HG03354 (cell line): ENCODE results near the gene ERICH6B.

Experiments used
- ATAC-seq: cut with Tn5 transposase; IDR thresholded peaks from one replicate; pipeline ENCODE4 v1.9.1; 2021; ENCODE audit warnings: mild to moderate bottlenecking; ENCODE audit not compliant: unreplicated experiment, poor library complexity, severe bottlenecking

The ERICH6B gene

DNA sequence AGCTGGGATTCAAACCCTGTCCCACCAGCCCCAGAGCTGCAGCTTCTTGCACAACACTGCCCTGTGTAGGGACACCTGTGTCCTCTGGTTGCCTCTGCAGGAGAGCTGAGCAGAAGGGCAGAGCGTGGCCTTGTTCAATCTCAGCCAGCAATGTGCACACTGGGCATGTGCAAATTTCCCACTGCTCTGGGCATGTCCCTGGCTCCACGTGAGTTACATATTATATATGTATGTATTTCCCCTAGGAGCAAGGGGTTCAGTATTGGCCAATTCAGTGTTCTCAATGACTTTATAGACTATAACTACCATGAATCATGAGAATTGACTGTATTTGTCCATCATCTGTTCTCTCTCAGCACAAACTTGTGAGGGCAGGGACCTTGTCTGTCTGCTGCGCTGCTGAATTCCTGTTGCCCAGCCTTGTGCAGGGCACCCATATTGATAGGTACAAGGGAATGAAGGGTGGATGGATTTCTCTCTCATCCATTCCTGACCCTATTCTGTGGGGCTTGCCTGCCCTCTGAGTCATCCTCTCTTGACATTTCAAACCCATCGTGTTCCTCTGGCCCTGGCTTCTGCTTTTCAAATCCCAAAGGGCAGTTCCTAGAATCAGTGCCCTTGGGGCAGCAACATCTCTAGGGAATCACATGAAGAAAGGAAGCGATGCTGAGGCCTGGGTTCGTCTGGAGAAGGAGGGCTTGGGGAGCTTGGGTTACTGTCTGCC is 69.7 kb downstream of the ERICH6B start:
- no peak for ATAC-seq

DNA sequence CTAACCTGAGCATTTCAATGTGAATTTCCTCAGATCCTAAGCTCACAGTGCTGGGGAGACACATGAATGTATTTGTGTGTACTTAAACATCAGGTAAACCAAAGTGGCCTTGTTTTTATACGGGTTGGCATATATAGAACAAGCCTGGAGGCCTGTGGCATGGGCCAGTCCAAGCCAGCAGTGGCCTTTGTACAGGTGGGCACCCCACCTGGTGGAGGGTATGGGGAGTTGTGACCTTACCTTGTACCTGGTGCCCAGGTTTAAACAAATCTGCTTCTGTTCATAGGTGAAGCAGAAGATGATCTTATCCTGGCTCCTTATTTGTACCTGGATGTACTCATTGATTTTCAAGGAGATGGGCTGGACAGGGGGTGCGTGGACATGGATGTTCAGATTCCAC is 71.0 kb downstream of the ERICH6B start:
- no peak for ATAC-seq

DNA sequence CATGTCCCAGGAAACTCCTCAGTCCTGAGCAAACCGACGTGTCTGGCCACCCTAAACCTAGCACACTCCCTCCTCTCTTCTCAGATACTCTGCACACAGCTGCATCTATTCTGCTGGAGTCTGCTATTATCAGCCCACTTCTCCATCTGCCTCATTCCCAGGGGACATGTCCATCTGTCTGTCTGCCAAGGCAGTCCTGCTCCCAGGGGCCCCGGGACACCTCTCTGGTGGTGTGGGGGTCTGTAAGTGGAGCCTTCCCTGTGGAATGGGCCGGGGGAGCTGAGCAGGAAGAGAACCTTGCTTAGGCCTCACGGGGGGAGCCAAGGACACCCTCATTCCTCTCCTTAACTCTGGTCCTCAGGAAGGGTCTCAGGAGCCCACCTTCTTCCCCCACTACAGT is 72.7 kb downstream of the ERICH6B start:
- ATAC-seq = no peak

DNA sequence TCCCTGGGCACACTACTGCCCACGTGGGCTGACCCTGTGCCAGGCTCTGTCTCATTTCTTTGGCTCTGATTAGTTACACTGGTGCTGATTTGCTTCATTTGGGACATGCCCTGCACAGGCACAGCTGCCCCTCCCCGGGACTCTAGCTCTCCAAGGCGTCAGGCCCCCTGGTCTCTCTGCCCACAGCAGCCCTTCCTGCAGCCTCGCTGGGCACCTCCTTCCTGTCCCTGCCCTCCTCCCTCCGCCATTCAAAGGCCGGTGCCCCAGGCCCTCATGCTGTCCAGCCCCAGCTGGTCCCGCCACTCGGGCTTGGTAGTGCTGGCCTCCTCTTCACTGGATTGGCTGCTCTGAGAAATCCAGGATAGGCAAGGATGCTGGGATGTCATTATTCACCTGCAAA is 73.1 kb downstream of the ERICH6B start:
- ATAC-seq = no peak

DNA sequence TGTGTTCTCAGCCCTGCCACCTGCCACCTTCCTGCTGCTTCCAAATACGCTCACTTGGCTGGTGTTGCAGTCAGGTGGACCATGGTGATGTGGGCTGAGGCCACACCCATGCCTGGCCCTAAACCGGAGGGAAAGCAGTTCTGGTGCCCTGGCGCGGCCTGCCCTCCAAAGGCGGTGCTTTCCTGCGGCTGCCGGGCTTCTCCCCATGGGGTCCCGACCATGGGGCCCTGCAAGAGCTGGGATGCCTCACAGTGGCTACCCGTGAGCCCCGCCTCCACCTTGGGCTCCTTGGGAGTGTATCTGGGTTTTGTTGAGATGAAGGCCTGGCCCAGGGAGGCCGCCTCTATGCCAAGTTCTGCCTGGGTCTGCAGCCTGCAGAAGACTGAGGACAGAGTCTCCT is 73.7 kb downstream of the ERICH6B start:
- no peak for ATAC-seq

DNA sequence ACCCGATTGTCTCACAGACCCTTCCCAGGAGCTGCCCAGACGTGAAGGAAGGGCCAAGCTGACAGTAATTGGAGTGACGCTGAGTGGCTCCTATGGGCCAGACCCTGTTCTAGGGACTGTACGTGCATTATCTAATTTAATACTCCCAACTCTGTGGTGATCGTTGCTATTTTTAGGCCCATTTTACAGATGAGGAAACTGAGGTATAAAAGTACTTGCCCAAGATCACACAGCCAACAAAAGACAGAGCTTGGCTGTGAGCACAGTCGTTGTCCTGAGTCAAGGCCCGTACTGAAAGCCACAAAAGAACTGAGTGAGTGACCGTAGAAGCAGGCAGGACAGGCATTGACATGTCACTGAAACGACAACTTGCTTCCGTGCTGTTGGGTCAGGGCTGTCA is 74.7 kb downstream of the ERICH6B start:
- ATAC-seq = no peak

DNA sequence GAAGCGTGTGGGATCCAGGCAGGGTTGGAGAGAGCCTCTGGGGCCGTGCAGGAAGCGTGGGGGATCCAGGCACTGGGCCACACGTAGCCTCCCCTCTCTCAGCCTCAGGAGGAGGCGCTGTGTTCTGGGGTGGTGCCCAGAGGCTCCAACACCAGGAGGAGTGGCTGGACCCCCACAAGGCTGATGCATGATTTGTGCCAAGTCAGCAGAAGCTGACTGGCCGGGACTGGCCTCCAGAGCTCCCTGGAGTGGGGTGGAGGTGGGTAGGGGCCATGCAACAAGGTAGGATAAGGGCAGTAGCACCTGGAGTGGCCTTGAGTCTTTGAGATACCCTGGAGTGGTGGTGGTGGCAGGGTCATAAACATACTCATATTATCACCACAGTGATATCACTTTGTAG is 75.3 kb downstream of the ERICH6B start:
- no peak for ATAC-seq

DNA sequence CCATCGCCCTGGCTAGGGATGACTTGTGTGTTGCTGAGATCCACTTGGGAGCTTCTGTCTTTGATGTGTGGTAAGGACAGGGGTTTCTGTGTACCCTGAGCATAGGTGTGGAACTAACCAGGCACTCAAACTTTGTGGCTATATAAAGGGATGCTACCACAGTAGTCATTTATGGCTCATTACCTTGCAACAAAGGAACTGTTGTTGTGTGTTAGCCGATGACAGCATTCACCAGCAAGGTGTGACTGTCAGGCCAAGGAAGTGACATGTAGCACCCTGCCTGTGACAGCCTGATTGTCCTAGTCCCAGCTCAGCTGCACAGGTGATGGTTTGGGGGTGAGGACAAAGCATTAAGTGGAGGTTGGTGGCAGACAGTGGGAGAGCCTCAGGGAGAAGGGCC is 77.2 kb downstream of the ERICH6B start:
- ATAC-seq = no peak

DNA sequence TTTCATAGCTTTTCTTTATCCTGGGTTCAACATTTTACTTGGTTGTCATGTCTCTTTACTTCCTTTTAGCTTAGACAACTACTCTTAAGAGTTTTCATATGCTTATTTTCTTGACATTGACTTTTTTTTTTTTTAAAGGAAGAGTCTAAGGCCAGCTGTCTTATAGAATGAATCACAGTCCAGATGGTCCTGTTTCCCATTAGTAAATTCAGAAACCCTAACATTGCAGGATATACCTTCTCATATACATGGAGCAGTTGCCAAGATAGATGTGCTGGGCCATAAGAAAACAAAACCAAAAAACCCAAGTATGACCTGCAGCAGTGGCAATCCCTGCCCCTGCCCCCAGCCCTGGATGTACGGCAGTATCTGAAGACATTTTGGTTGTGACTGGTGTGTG is 78.0 kb downstream of the ERICH6B start:
- no peak for ATAC-seq

DNA sequence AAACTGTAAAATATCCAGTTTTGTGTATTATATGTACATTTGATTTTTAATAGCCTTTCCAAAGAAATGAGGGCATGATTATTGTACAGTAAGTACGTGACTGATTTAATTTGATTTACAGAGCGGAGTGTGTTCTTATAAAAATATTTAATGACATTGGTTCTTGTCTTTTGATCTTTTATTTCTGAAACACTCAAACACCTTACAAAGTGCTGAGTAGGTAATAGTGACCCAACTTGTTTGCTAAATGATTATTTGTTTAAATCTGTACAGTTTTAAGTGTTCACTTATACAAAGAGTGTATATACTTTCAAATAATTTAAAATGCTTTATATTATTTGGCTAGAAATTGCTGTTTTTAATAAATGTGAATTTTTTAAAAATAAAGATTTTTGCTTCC is 79.3 kb downstream of the ERICH6B start:
- no peak for ATAC-seq

DNA sequence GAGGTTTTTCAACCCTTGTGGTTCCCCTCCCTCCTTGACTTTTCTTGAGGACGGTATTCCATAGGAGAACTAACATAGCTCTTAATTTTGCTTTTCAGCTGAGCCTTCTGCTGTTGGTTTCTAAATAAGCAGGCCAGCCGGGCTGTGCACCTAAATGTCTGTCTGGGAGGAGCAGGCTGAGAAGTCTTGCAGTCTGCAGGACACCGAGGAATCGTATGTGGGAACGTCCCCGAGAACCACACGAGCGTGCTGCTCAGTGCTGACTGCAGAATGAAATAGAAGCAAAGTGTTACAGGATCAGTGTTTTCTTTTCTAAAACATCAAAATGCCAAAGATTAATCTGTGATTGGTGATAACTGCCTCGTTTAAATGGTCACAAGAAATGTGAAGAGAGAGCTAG is 80.9 kb downstream of the ERICH6B start:
- no peak for ATAC-seq

DNA sequence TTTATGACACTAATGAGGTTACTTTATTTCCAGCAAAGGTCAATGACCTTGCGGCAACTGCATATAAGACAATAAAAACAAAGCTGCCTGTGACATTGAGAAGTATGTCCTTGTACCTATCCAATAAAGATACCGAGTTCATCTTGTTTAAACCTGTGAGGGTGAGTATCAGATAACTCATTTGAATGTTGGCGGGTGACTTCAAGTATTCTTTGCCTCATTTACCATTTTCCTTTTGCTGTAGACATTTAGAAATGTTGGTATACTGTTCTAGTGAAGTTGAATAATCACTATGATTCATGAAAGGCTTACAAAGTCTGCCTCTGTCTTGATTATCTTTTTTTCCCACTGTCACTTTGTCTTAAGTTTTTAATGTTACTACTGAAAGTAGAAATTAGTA is 85.8 kb downstream of the ERICH6B start:
- ATAC-seq = no peak

DNA sequence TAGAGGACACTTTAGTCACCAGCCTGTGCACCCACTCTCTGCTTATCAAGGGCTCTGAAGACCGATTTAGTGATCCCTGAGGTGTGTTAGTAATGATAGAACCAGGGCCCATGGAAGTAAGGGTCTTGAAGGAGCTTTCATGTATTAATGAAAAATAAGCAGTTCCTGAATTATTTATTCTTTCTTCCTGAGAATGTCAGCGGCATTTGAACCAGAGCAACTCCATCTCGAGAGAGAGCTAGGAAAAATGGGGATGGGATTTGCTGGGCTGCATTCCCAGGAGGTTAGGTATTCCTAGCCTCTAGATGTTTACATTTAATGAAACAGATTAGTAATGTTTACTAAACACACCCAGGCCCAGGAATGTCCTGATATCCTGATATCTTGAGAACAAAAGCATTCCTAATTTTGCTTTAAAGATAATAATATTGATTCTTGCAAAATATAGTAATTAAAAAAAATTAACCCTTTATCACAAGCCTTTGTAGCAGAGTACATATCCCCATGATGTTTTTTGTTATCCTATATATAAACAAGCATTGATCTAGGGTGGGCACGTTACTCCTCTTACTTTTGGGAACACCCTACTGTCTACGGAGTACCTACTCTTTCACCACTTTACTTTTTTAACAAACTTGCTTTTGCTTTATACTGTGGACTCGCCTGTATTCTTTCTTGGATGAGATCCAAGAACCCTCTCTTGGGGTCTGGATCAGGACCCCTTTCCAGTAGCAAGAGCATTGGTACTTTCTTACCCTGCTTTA is 87.7 kb downstream of the ERICH6B start:
- ATAC-seq = no peak

DNA sequence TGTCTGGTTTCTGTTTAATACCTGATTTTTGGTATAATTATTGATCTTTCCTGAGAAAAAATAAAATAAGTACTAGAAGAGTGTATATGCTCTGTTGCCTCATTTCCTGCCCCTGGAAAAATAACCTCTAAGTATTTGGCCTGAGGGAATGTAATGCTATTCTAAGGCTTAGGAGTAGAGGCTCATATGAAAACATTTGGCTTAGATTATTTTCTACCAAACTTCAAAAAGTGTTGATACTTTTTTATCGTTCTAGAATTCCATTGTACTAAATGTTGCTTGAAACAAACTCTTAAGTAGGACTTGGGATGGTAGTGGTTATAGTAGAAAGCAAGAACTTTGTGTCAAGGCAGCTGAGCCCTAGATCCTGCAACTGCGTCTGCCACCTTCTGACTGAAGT is 93.0 kb downstream of the ERICH6B start:
- no peak for ATAC-seq

DNA sequence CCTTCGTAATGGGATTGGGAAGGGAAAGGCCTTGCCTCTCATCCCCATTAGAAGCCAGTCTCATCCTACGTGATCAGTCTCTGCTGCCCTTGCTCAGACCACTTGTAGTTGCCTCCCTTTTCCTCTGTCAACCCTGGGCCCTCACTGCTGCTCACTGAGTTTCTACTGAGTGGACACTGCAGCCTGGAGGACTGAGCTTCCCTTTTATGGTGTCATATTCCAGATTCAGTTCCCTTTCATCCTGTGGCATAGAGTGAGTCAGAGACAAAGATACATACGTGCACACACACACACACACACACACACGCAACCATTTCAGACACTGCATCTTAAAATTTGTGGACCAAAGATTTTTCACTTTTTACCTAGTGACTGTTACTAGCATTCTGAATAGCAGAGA is 94.2 kb downstream of the ERICH6B start:
- no peak for ATAC-seq

DNA sequence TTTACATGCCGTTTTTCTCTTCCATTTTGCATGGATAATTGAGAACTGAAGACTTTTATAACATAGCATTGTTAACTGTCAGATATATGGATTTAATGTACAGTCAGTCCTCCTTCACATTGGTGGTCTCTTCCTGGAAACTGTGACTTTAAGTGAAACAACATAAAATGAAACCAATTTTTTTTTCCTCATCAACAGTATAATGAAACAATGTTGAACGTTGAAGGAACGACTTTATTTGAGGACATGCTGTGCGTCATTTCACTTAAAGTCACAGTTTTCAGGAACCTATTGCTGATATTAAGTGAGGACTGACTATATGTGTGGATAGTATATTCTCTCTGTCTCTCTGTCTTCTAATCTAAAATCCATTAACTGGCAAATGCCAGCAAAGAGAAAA is 96.0 kb downstream of the ERICH6B start:
- ATAC-seq = no peak

DNA sequence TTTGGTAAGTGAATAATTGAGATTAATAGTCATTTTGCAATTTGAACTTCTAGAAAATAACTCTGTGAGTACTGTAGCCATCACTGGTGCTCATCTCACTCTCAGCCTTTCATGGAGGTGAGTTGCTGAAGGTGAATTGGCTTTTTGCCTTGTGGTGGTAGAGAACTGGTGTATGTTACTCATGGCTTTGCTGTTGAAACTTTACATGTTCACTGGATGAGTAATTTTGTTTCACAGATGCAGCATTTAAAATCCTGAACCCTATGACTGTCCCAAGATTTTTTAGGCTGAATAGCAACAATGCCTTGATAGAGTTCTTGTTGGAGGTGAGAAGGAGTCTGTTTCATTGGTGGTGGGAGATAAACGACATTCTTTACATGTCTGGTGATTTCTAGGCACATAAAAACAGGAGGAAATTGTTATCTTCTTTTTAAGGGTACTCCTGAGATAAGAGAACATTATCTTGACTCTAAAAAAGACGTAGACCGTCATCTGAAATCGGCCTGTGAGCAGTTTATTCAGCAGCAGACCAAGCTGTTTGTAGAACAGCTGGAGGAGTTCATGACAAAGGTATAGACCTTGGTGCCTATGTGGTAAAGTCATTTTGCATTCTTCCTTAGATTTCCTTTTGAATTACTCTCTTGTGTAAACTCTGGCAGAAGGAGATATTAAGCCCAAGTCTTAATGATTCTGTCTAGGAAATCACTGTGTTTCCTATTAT is 96.9 kb downstream of the ERICH6B start:
- no peak for ATAC-seq

DNA sequence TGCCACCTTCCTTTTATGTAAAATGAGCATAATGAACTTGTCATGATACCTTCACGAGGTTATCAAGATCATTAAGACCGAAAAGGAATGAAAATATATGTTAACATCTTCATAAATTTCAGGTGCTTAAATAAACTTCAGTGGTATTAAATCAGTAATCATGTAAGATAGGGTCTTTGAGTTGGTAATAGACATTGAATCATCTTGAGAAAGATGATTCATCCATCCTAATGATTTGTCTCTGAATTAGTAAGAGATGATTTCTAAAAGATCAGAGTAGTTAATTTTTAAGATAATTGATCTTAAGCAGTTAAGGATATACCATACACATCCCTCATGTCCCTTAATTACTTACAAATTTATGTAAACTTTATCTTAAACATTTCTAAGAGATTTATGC is 98.8 kb downstream of the ERICH6B start:
- no peak for ATAC-seq

DNA sequence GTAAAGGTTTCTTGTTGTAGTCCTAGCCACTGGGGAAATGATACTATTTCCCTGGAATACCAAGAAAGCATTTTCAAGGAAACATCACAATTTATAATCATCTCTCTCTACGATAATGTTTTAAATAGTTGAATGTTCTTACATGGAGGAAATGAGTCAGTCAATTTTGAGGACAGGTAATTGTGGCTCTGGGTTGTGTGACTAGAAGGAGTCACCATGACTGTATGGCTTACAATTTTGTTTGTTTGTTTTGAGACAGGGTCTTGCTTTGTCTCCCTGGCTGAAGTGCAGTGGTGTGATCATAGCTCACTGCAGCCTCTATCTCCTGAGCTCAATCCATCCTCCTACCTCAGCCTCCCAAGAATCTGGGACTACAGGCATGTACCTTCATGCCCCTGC is 103.4 kb downstream of the ERICH6B start:
- no peak for ATAC-seq

DNA sequence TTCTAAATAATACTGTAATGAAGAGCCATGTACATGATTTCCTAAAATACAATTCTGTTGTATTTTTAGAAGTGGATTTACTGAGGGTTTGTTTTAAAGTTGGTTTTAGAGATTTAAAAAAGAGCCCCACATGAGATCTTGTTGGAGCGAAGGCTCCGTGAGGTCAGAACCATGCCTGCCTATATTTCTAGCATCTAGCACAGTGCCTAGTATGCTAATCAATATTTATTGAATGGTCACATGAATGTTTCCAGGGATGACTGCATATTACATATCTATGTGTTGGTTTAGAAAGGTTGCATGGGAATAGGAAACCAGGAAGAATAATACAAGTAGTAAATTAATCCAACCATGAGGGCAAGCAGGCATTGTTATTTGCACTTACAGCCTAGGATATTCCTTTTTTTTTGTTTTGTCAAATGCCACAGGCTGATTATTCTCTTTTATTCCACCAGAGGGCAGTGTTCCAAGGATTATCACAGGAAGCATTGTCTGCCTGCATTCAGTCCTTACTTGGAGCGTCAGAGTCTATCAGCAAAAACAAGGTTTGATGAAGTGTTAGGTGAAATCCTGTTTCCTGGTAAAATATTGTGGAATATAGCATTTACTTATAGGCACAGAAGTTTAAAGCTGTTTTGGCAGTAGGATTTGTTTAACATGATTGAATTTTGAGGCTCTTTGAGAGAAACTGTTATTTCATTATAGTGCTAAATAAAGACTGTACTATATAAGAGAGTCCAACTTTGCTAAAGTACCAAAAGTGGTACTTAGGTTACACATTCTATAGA is 104.0 kb downstream of the ERICH6B start:
- ATAC-seq = no peak
